ENCODE results near the gene LRP1. TPM values are rescaled to one million over a fixed set of nuclear protein-coding genes. Genes with fewer than 3 reads are reported as not detected.

Gene LRP1
- total RNA-seq, 1 donor from 2014 or later, result 138 TPM

DNA sequence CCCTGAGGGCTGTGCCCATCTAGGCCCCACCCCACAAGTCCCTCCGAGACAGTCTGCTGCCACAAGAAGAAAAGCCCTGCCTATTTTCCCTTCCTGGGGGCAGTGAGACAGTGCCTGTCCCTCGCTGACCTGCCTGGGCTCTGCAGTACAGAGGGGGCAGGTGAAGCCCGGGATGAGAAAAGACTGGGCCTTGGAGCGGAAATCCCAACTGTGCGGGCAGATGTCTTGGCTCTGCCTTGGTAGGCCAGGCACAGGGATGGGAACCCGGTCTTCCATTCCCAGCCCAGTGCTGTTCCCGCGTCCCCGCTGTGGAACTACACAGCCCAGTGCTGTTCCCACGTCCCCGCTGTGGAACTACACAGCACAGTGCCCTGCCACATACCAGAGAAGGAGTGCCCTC lies 75.5 kb downstream of the LRP1 start:
- no peak for DNase-seq (ENCODE audit: extremely low spot score, unreplicated experiment)
- H3K27ac Mint-ChIP-seq, result no peak overlapping the region
- H3K36me3 Mint-ChIP-seq, result no peaks in the 10 kb centered on the region
- TF ChIP-seq, protein P1, sequence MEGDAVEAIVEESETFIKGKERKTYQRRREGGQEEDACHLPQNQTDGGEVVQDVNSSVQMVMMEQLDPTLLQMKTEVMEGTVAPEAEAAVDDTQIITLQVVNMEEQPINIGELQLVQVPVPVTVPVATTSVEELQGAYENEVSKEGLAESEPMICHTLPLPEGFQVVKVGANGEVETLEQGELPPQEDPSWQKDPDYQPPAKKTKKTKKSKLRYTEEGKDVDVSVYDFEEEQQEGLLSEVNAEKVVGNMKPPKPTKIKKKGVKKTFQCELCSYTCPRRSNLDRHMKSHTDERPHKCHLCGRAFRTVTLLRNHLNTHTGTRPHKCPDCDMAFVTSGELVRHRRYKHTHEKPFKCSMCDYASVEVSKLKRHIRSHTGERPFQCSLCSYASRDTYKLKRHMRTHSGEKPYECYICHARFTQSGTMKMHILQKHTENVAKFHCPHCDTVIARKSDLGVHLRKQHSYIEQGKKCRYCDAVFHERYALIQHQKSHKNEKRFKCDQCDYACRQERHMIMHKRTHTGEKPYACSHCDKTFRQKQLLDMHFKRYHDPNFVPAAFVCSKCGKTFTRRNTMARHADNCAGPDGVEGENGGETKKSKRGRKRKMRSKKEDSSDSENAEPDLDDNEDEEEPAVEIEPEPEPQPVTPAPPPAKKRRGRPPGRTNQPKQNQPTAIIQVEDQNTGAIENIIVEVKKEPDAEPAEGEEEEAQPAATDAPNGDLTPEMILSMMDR (conservative IDR thresholded peaks at IDR 0.05), result no peak
- H3K4me3 Mint-ChIP-seq, result no peak overlapping the region
- no peaks in the 10 kb centered on the region for H3K9me3 Mint-ChIP-seq
- H3K4me1 Mint-ChIP-seq (ENCODE audit: unreplicated experiment), result no peaks in the 10 kb centered on the region
- no peaks in the 10 kb centered on the region for H3K27me3 Mint-ChIP-seq

DNA sequence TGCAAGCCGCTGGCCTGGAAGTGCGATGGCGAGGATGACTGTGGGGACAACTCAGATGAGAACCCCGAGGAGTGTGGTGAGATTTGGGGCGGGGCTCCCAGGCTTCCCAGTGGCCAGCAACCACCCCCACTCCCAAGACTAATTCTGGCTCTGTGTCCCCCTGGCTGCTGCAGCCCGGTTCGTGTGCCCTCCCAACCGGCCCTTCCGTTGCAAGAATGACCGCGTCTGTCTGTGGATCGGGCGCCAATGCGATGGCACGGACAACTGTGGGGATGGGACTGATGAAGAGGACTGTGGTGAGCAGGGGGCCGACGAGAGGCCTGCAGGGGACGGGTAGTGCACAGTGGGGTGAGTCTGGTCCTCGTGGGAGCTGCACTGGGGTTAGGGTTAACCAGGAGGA lies 76.2 kb downstream of the LRP1 start:
- H3K36me3 Mint-ChIP-seq, result no peaks in the 10 kb centered on the region
- H3K4me3 Mint-ChIP-seq, result no peak overlapping the region

DNA sequence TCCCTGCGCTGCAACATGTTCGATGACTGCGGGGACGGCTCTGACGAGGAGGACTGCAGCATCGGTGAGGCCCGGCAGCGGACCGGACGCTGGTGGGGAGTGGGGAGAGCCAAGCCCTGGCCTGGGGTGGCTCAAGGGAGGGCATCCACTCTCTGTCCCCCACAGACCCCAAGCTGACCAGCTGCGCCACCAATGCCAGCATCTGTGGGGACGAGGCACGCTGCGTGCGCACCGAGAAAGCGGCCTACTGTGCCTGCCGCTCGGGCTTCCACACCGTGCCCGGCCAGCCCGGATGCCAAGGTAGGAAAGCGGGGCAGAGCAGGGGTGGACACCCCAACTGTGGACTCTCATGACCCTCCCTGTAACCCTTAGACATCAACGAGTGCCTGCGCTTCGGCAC lies 76.9 kb downstream of the LRP1 start:
- Mint-ChIP-seq H3K4me3 (no peak overlapping the region), H3K27me3 (no peaks in the 10 kb centered on the region), H3K9me3 (no peaks in the 10 kb centered on the region), H3K36me3 (no peaks in the 10 kb centered on the region), H3K4me1 (ENCODE audit: unreplicated experiment) (no peaks in the 10 kb centered on the region), H3K27ac (no peak overlapping the region)
- TF ChIP-seq, protein P1 (conservative IDR thresholded peaks at IDR 0.05), result no peak
- DNase-seq (ENCODE audit: extremely low spot score, unreplicated experiment), result no peak

More for the DNA sequence above, 76.2 kb downstream of the LRP1 start:
- DNase-seq (ENCODE audit: extremely low spot score, unreplicated experiment), result no peak
- H3K9me3 Mint-ChIP-seq, result no peaks in the 10 kb centered on the region
- H3K27me3 Mint-ChIP-seq, result no peaks in the 10 kb centered on the region
- no peaks in the 10 kb centered on the region for H3K4me1 Mint-ChIP-seq (ENCODE audit: unreplicated experiment)
- H3K27ac Mint-ChIP-seq, result no peak overlapping the region
- TF ChIP-seq, protein P1 (conservative IDR thresholded peaks at IDR 0.05), result no peak

DNA sequence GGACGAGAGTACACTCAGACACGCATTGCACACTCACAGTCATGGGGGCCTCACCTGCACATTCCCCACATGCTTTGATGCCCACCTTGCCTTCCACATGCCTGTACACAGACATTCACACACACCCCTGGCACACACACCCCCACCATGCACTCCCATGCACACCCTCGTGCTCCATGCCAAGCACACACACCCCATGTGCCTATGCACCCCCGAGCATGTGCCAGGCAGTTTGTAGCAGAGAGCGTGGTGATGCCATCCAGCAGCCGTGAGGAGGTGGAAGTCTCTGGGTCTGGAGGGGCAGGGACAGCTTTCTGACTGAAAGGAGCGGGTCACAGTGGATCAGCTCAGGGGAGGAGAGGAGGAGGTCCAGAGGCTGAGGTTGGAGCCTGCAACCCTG lies 77.6 kb downstream of the LRP1 start:
- Mint-ChIP-seq H3K27me3 (no peaks in the 10 kb centered on the region), H3K9me3 (no peaks in the 10 kb centered on the region), H3K4me1 (ENCODE audit: unreplicated experiment) (no peaks in the 10 kb centered on the region), H3K36me3 (no peaks in the 10 kb centered on the region), H3K27ac (no peak overlapping the region), H3K4me3 (no peak overlapping the region)
- TF ChIP-seq, protein P1 (conservative IDR thresholded peaks at IDR 0.05), result no peak
- no peak for DNase-seq (ENCODE audit: extremely low spot score, unreplicated experiment)

DNA sequence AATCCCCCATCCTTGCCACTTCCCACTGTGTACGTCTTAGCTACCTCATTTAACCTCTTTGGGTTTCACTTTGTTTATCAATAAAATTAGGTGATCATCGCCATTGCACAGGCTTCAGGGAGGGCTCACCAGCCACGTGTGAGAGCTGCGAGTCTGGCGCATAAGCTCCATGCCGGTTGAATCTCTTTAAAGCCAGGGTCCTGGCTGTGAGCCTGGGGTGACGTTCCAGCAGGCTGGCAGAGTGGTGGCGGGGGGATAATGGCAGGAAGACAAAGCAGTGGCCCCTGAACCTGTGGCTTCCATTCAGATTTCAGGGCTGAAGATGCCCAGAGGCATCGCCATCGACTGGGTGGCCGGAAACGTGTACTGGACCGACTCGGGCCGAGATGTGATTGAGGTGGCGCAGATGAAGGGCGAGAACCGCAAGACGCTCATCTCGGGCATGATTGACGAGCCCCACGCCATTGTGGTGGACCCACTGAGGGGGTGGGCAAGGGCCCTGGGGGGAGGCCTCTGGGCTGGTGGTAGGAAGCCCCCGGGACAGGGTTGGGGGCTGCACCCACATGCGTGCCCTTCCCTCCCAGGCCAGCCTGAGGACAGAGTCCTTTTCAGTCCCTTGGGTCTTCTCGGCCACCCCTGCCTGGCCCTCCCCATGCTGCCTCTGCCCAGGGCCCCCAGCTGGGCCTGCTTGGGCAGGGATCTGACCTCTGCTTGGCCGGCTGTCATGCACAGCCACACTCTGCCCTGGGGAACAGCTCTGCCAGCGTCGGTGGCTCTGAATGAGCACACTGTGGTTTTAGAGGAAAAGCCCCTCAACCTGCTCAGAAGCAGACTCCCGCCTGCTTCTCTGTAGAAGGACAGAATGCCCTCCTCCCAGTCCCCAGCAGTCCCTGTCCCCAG lies 79.7 kb downstream of the LRP1 start:
- Mint-ChIP-seq H3K27me3 (no peaks in the 10 kb centered on the region), H3K4me1 (ENCODE audit: unreplicated experiment) (no peaks in the 10 kb centered on the region), H3K36me3 (no peaks in the 10 kb centered on the region), H3K9me3 (no peaks in the 10 kb centered on the region), H3K27ac (no peak overlapping the region), H3K4me3 (no peak overlapping the region)
- DNase-seq (ENCODE audit: extremely low spot score, unreplicated experiment), result no peak
- TF ChIP-seq, protein P1 (conservative IDR thresholded peaks at IDR 0.05), result no peak
